IMR-90 (cell line): Measurements from ENCODE around the gene PPP1R1C. TPM values are rescaled to one million over a fixed set of nuclear protein-coding genes. Genes with fewer than 3 reads are reported as not detected.

Source experiments
- ATAC-seq: fragments of 200-7000 bp; cut with Tn5 transposase; 2 replicates; pipeline ENCODE4 v1.9.1; 2020; ENCODE audit warnings: low read depth, mild to moderate bottlenecking, moderate library complexity
- Bru-seq: library from RNA; stranded (reverse); fragments of 400-500 nt; gene quantifications from one replicate; lab custom pipeline; 2021; lab: Mats Ljungman, UMichigan
- BruChase-seq, 2 experiments: library from RNA; stranded (reverse); fragments of 400-500 nt; gene quantifications; one replicate each; lab custom pipeline; 2021; lab: Mats Ljungman, UMichigan
- BruUV-seq: library from RNA; stranded (reverse); fragments of 400-500 nt; replicated peaks from 2 replicates; lab custom pipeline; 2021; lab: Mats Ljungman, UMichigan
- CTCF ChIA-PET: fragments of 300-600 bp; formaldehyde crosslinking; extraction: SDS; loops from one replicate; lab custom pipeline; 2021; ENCODE audit warnings: antibody characterized with exemption; lab: Yijun Ruan, JAX
- POLR2A ChIA-PET: fragments of 300-600 bp; sonication (Branson Sonifier 250); formaldehyde crosslinking; loops from one replicate; lab custom pipeline; 2022; ENCODE audit warnings: antibody characterized with exemption; ENCODE audit not compliant: unreplicated experiment; lab: Charles Lee
- DNase-seq: peaks from one replicate; pipeline ENCODE4 v3.0.0; 2013
- H2AFZ ChIP-seq: replicated peaks from 2 replicates; pipeline ENCODE3; 2013; ENCODE audit warnings: low read length, mild to moderate bottlenecking; ENCODE audit not compliant: poor library complexity
- H2AK5ac ChIP-seq: 2 replicates; pipeline ENCODE4 v1.6.1; 2013; ENCODE audit warnings: low read depth, low read length, inconsistent platforms
- H2AK9ac ChIP-seq: replicated peaks from 2 replicates; pipeline ENCODE3; 2013; ENCODE audit warnings: mild to moderate bottlenecking, low read depth, low read length, moderate library complexity; ENCODE audit not compliant: poor library complexity
- H2BK120ac ChIP-seq: 2 replicates; pipeline ENCODE4 v1.6.1; 2013; ENCODE audit warnings: low read depth, low read length, inconsistent platforms
- H2BK15ac ChIP-seq: 3 replicates; pipeline ENCODE4 v1.6.1; 2013; ENCODE audit warnings: low read depth, low read length, inconsistent platforms
- H2BK20ac ChIP-seq: 2 replicates; pipeline ENCODE4 v1.6.1; 2013; ENCODE audit warnings: low read depth, mild to moderate bottlenecking, inconsistent platforms, low read length, moderate library complexity
- H2BK5ac ChIP-seq: 2 replicates; pipeline ENCODE4 v1.6.1; 2013; ENCODE audit warnings: mild to moderate bottlenecking, low read depth, low read length, inconsistent platforms; ENCODE audit not compliant: poor library complexity, severe bottlenecking
- H3K14ac ChIP-seq: replicated peaks from 2 replicates; pipeline ENCODE4 v1.6.1; 2013; ENCODE audit warnings: low read depth, low read length, inconsistent platforms
- H3K18ac ChIP-seq: 2 replicates; pipeline ENCODE4 v1.6.1; 2013; ENCODE audit warnings: low read depth, low read length, control low read depth
- H3K23ac ChIP-seq: 2 replicates; pipeline ENCODE4 v1.6.1; 2013; ENCODE audit warnings: low read depth, low read length, inconsistent platforms
- H3K27ac ChIP-seq: 2 replicates; pipeline ENCODE4 v1.5.1; 2013; ENCODE audit warnings: mild to moderate bottlenecking, control low read depth, low read length; ENCODE audit not compliant: insufficient read depth
- H3K27me3 ChIP-seq: 2 replicates; pipeline ENCODE4 v1.6.1; 2013; ENCODE audit warnings: low read length; ENCODE audit not compliant: control insufficient read depth, insufficient read depth
- H3K36me3 ChIP-seq: 2 replicates; pipeline ENCODE4 v1.6.1; 2013; ENCODE audit warnings: low read length, mixed read lengths; ENCODE audit not compliant: control insufficient read depth, insufficient read depth
- H3K4ac ChIP-seq: 2 replicates; pipeline ENCODE4 v1.6.1; 2013; ENCODE audit warnings: low read depth, low read length, inconsistent platforms
- H3K4me1 ChIP-seq: 2 replicates; pipeline ENCODE4 v1.6.1; 2013; ENCODE audit warnings: low read length, mixed read lengths; ENCODE audit not compliant: control insufficient read depth, insufficient read depth
- H3K4me2 ChIP-seq: 2 replicates; pipeline ENCODE4 v1.6.1; 2013; ENCODE audit warnings: low read depth, mild to moderate bottlenecking, control low read depth, low read length, moderate library complexity
- H3K4me3 ChIP-seq: 2 replicates; pipeline ENCODE4 v1.5.1; 2013; ENCODE audit warnings: low read depth, mild to moderate bottlenecking, control low read depth, low read length, moderate library complexity; ENCODE audit not compliant: insufficient read depth
- H3K56ac ChIP-seq: 2 replicates; pipeline ENCODE4 v1.6.1; 2013; ENCODE audit warnings: low read length, inconsistent platforms; ENCODE audit not compliant: insufficient read depth; ENCODE audit errors: extremely low read depth
- H3K79me1 ChIP-seq, 2 experiments: 2 replicates each; pipeline ENCODE4 v1.6.1; 2013; ENCODE audit warnings: low read length in 2 of 2, inconsistent platforms in 1 of 2, low read depth in 1 of 2
- H3K9ac ChIP-seq: 2 replicates; pipeline ENCODE4 v1.6.1; 2013; ENCODE audit warnings: low read depth, low read length, control low read depth
- H3K9me1 ChIP-seq: 2 replicates; pipeline ENCODE4 v1.6.1; 2013; ENCODE audit warnings: low read length, inconsistent platforms; ENCODE audit not compliant: insufficient read depth
- H3K9me3 ChIP-seq: 2 replicates; pipeline ENCODE4 v1.6.1; 2013; ENCODE audit warnings: low read length; ENCODE audit not compliant: control insufficient read depth, insufficient read depth
- H4K20me1 ChIP-seq: 2 replicates; pipeline ENCODE4 v1.6.1; 2013; ENCODE audit warnings: low read length, inconsistent platforms; ENCODE audit not compliant: insufficient read depth
- H4K5ac ChIP-seq: 2 replicates; pipeline ENCODE4 v1.6.1; 2013; ENCODE audit warnings: mild to moderate bottlenecking, low read depth, low read length, control low read depth
- H4K8ac ChIP-seq, 2 experiments: 2 replicates each; pipeline ENCODE4 v1.6.1; 2013; ENCODE audit warnings: low read depth in 2 of 2, low read length in 2 of 2, control low read depth in 1 of 2, inconsistent platforms in 1 of 2
- H4K91ac ChIP-seq: 2 replicates; pipeline ENCODE4 v1.6.1; 2013; ENCODE audit warnings: low read depth, low read length, inconsistent platforms; ENCODE audit not compliant: insufficient read depth
- BHLHE40 ChIP-seq: fragments of 150-350 bp; IDR thresholded peaks from 2 replicates; pipeline ENCODE4 v1.6.1; 2016; ENCODE audit warnings: mild to moderate bottlenecking, low read depth, low read length
- MAZ ChIP-seq: IDR thresholded peaks from 2 replicates; pipeline ENCODE4 v1.6.1; 2012; ENCODE audit warnings: low read depth, mild to moderate bottlenecking, low read length, improper control_type of control experiment, moderate library complexity, borderline replicate concordance
- WGBS, 2 experiments: methylation state at CpG; one replicate each; pipeline versions ENCODE4 v1.1.5 to v1.1.7; 2013; ENCODE audit warnings: missing lambda C conversion rate in 2 of 2; ENCODE audit not compliant: insufficient read length in 1 of 2; ENCODE audit errors: extremely low coverage in 2 of 2; 5-methylcytosine and 5-hydroxymethylcytosine counted together
- dilution Hi-C: fragments of 300-500 bp; cut with HindIII; formaldehyde crosslinking; loops from one replicate; pipeline ENCODE4 v1.14.3; 2018; ENCODE audit warnings: low sequenced_read_pairs; ENCODE audit not compliant: unreplicated experiment
- in situ Hi-C: fragments of 300-500 bp; cut with MboI; formaldehyde crosslinking; loops from 3 replicates; pipeline ENCODE4 v1.14.3; 2019; ENCODE audit warnings: low sequenced_read_pairs, inconsistent platforms, mixed read lengths
- intact Hi-C: fragments of 100-400 bp; cut with micrococcal nuclease; formaldehyde crosslinking; loops from 2 replicates; pipeline ENCODE4 v1.10.0; 2022
- long read RNA-seq: library from polyadenylated mRNA; unstranded; transcript quantifications from one replicate; pipeline ENCODE4 v2.0.0, GENCODE V29; 2021; ENCODE audit not compliant: unreplicated experiment
- polyA plus RNA-seq, 3 experiments: library from polyadenylated mRNA; depleted of rRNA; stranded (reverse); fragments of >200 nt; gene quantifications; 2 replicates each; pipeline ENCODE4 v1.2.3, GENCODE V29; 2012; ENCODE audit warnings: low replicate concordance in 1 of 3
- total RNA-seq: library from RNA; depleted of rRNA; stranded (reverse); fragments of >200 nt; gene quantifications from 2 replicates; pipeline ENCODE4 v1.2.3, GENCODE V29; 2012; rRNA removed

The PPP1R1C gene
- 0.28 and 0.36 TPM in 2 replicates for total RNA-seq
- 0.10 and 0.34 TPM in 2 replicates for polyA plus RNA-seq (2012; rRNA removed)
- polyA plus RNA-seq (2012; cell fraction: cytosol; rRNA removed) = 0.11 TPM in 1 of 2 replicates, not detected in the other
- 0.46 TPM in 1 of 2 replicates, not detected in the other for polyA plus RNA-seq (2012; cell fraction: nucleus; rRNA removed; ENCODE audit: low replicate concordance)
- percentile 16 among the genes with signal in this experiment for Bru-seq, nascent RNA
- percentile 14 among the genes with signal in this experiment for BruChase-seq, experiment 1, labeled RNA remaining after a 6-hour chase
- BruChase-seq, experiment 2, labeled RNA remaining after a 2-hour chase = percentile 13 among the genes with signal in this experiment
- long read RNA-seq = 0 reads

GRCh38 chr2:181985632-181986205, at the start of gene PPP1R1C:
Gene PPP1R1C, plus strand, starts transcription at chr2:181985853. Its CDS starts 258 bp downstream, at chr2:181986111.
- Histone ChIP-seq H3K23ac (0 out of 2 replicates have a peak within 1 kb of the TSS, but pooled peaks have one; percentile 20), H2BK20ac (no peak within 1 kb of the TSS), H3K9ac (no peak within 1 kb of the TSS), H3K18ac (no peak within 1 kb of the TSS), H3K9me3 (no peaks in the 10 kb centered on the region), H3K4me3 (no peak within 1 kb of the TSS), H2BK15ac (peak within 1 kb of the TSS; percentile 17; the same call in 1 of the 3 replicates), H3K4me2 (no peak within 1 kb of the TSS), H3K36me3 (no peaks in the 10 kb centered on the region), H2AFZ (no peak within 1 kb of the TSS), H2AK9ac (no peak within 1 kb of the TSS), H4K20me1 (no peaks in the 10 kb centered on the region), H3K27ac (no peak within 1 kb of the TSS), H4K8ac (no peak within 1 kb of the TSS), H3K56ac (no peak within 1 kb of the TSS), H4K5ac (no peak within 1 kb of the TSS), H3K14ac (0 out of 2 replicates have a peak within 1 kb of the TSS, but pooled peaks have one; percentile 74), H3K27me3 (no peaks in the 10 kb centered on the region), H2AK5ac (0 out of 2 replicates have a peak within 1 kb of the TSS, but pooled peaks have one; percentile 2), H4K91ac (no peak within 1 kb of the TSS), H2BK120ac (no peak within 1 kb of the TSS), H3K79me1 (no peaks in the 10 kb centered on the region), H3K9me1 (peaks cover 5% of the 10 kb centered on the region; the same call in 1 of the 2 replicates), H2BK5ac (no peak within 1 kb of the TSS), H3K4ac (no peak within 1 kb of the TSS), H3K4me1 (peaks cover 2% of the 10 kb centered on the region; the same call in 1 of the 2 replicates)
- no peak for TF ChIP-seq BHLHE40
- no peak for TF ChIP-seq MAZ
- ChIA-PET POLR2A (no interaction called here), CTCF (no interaction called here)
- intact Hi-C loops = no loop called here
- ATAC-seq (no peak), DNase-seq (no peak)
- 92% methylated on average over 2 of the region's 8 CpGs; no CpG with 5 or more reads in 1 of the 2 experiments for WGBS, 2 experiments
- BruUV-seq = no TSS peak
- dilution Hi-C loops = no loop called here
- in situ Hi-C loops = no loop called here
